Left ventricle myocardium inferior (tissue), 1 donor: ENCODE measurements around the gene KCNMA1. TPM values are rescaled to one million over a fixed set of nuclear protein-coding genes. Genes with fewer than 3 reads are reported as not detected.

Experiments
- DNase-seq: peaks from one replicate; pipeline ENCODE4 v3.0.0-alpha.2; 2020
- H3K27ac ChIP-seq: fragments of 200-600 bp; replicated peaks from 2 replicates; pipeline ENCODE4 v1.8.0; 2021
- H3K27me3 ChIP-seq: fragments of 200-600 bp; 2 replicates; pipeline ENCODE4 v1.8.0; 2021; ENCODE audit warnings: low read depth
- H3K36me3 ChIP-seq: fragments of 200-600 bp; 2 replicates; pipeline ENCODE4 v1.8.0; 2021
- H3K4me1 ChIP-seq: fragments of 200-600 bp; 2 replicates; pipeline ENCODE4 v1.8.0; 2021
- H3K4me3 ChIP-seq: fragments of 200-600 bp; 2 replicates; pipeline ENCODE4 v1.8.0; 2021; ENCODE audit warnings: mild to moderate bottlenecking, moderate library complexity
- H3K9me3 ChIP-seq: fragments of 200-600 bp; replicated peaks from 2 replicates; pipeline ENCODE4 v1.8.0; 2021
- intact Hi-C: fragments of 100-400 bp; cut with micrococcal nuclease; formaldehyde crosslinking; loops from one replicate; pipeline ENCODE4 v1.11.0; 2022
- total RNA-seq: library from RNA; stranded (reverse); fragmentation: NEBNext Ultra II Directional; extraction: Animal tissue kit (Norgen Biotek cat#: 25700); gene quantifications from one replicate; pipeline ENCODE4 v1.2.1, GENCODE V29; 2021
- TF ChIP-seq, protein P1 (sequence below): fragments of 200-600 bp; IDR thresholded peaks from 2 replicates; pipeline ENCODE4 v1.8.0; 2021; ENCODE audit warnings: antibody characterized with exemption, mild to moderate bottlenecking, borderline replicate concordance
- donor health status: DM: no; HTN: yes; CAD: no; lungs with severe emphysema.

Gene KCNMA1
- total RNA-seq, 1 donor from 2014 or later, result 1.8 TPM

DNA sequence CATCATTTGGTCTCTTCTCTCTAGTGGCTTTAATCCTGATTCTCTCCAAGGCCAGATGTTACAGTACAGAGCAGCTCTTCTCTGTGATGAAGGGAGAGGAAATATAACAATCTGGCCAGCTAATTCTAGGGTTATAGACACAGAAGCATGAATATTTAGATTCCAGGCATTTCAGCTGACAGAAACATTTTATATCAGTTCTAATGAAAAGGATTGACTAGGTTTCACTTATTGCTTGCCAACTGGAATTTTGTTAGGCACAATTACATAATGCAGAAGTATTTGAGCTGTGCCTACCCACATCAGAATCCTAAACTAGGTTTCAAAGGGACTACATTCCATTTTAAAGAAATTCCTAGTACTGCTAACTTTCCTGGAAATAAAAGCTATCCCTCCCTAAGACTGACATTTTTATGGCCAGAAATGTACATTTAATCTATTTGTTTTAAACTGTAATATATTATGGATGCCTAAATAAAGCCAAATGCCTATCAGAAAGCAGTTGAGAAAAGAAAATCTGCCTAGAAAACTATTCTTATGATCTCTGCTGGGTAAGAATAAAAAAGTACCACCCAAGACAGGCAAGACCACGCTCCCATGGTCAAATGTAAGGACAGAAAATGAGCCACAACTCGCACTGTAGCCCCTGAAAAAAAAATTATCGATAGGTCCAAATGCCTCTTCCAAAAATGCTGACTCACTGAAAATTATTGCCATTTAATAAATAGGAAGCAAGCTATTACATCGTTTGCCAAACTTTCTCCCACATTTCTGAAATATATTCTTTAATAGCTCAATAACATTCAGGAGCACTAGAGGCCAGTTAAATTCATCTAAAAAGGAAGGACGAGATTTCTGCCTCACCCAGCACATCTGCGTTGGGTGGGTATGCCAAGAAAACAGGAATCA lies 498.1 kb downstream of the KCNMA1 start:
- Histone ChIP-seq H3K4me3 (no peak overlapping the region), H3K36me3 (no peaks in the 10 kb centered on the region), H3K27me3 (peaks cover 11% of the 10 kb centered on the region), H3K9me3 (no peaks in the 10 kb centered on the region), H3K4me1 (no peaks in the 10 kb centered on the region), H3K27ac (no peak overlapping the region)
- TF ChIP-seq, protein P1, sequence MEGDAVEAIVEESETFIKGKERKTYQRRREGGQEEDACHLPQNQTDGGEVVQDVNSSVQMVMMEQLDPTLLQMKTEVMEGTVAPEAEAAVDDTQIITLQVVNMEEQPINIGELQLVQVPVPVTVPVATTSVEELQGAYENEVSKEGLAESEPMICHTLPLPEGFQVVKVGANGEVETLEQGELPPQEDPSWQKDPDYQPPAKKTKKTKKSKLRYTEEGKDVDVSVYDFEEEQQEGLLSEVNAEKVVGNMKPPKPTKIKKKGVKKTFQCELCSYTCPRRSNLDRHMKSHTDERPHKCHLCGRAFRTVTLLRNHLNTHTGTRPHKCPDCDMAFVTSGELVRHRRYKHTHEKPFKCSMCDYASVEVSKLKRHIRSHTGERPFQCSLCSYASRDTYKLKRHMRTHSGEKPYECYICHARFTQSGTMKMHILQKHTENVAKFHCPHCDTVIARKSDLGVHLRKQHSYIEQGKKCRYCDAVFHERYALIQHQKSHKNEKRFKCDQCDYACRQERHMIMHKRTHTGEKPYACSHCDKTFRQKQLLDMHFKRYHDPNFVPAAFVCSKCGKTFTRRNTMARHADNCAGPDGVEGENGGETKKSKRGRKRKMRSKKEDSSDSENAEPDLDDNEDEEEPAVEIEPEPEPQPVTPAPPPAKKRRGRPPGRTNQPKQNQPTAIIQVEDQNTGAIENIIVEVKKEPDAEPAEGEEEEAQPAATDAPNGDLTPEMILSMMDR, result no peak
- DNase-seq, result no peak
- intact Hi-C loops, result no loop called here

DNA sequence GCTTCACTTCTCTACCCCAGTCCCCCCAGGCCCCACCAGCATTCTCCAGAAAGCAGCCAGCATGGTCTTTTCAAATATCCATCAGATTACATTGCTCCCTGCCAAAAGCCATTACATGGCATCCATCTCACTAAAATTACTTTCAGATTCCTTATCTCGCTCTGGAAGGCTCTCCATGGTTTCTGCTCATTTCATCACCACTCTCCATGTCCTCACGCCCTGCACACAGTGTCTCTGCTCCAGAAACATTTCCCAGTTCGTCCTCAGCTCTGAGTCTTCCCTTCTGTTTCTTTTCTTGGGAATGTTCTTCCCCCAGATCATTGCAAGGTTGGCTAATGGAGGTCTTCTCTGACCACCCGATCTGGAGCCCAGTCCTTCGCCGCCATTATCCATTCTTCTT lies 499.1 kb downstream of the KCNMA1 start:
- TF ChIP-seq, protein P1, result no peak
- no peaks in the 10 kb centered on the region for H3K36me3 ChIP-seq
- no peak overlapping the region for H3K4me3 ChIP-seq
- H3K4me1 ChIP-seq, result no peaks in the 10 kb centered on the region
- no peaks in the 10 kb centered on the region for H3K9me3 ChIP-seq
- intact Hi-C loops, result no loop called here
- peaks cover 9% of the 10 kb centered on the region for H3K27me3 ChIP-seq
- H3K27ac ChIP-seq, result no peak overlapping the region
- no peak for DNase-seq

DNA sequence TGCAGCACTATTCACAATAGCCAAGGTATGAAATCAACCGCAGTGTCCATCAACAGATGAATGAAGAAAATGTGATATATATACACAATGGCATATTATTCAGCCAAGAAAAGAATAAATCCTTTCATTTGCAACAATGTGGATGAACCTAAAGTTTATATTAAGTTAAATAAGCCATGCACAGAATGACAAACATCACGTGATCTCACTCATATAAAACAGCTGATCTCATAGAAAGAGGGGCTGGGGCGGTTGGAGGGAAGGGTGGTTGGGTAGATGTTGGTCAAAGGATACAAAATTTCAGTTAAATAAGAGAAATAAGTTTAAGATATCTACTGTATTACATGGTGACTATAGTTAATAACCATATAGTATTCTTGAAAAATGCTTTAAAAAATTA lies 502.1 kb downstream of the KCNMA1 start:
- no peak overlapping the region for H3K27ac ChIP-seq
- no peaks in the 10 kb centered on the region for H3K9me3 ChIP-seq
- no peaks in the 10 kb centered on the region for H3K36me3 ChIP-seq
- intact Hi-C loops, result no loop called here
- H3K4me1 ChIP-seq, result no peaks in the 10 kb centered on the region
- H3K4me3 ChIP-seq, result no peak overlapping the region
- no peak for DNase-seq
- peaks cover 12% of the 10 kb centered on the region for H3K27me3 ChIP-seq
- TF ChIP-seq, protein P1, result no peak

DNA sequence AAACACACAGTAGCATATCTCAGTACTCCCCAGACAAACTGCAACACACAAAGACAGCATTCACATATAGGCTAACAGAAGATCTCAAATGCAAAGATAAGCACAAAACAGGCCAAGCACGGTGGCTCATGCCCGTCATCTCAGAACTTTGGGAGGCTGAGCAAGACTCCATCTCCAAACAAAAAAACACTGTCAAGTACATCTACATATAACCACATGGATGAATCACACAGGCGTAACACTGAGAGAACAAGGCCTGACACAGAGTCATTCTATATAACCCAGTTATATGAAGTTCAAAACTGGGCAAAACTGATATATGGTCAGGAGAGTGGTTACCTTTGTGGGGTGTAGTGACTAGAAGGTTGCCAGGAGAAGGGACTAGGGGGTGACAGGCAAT lies 506.4 kb downstream of the KCNMA1 start:
- H3K4me3 ChIP-seq, result no peak overlapping the region
- TF ChIP-seq, protein P1, result no peak
- no peak for DNase-seq
- no peaks in the 10 kb centered on the region for H3K36me3 ChIP-seq
- no peak overlapping the region for H3K27ac ChIP-seq
- no peaks in the 10 kb centered on the region for H3K9me3 ChIP-seq
- intact Hi-C loops, result no loop called here
- no peaks in the 10 kb centered on the region for H3K4me1 ChIP-seq
- peaks cover 44% of the 10 kb centered on the region for H3K27me3 ChIP-seq

DNA sequence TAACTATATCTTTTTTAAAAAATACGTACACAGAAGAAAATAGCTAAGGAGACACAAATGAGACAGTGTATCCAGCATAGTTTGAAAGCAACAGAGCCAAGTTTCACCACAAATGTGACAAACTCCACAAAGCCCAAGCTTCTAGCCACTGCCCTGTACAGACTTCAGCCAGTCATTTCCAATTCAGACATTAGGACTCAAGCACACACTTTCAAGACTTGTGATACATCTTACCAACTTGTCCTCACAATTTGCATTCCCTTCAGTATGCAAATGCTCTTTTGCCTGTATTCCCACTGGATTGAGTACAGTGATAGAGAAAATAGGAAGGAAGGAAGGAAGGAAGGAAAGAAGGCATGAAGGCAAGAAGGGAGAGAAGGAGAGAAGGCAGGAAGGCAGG lies 510.4 kb downstream of the KCNMA1 start:
- no peak overlapping the region for H3K27ac ChIP-seq
- no peaks in the 10 kb centered on the region for H3K4me1 ChIP-seq
- H3K9me3 ChIP-seq, result no peaks in the 10 kb centered on the region
- H3K4me3 ChIP-seq, result no peak overlapping the region
- no peaks in the 10 kb centered on the region for H3K36me3 ChIP-seq
- intact Hi-C loops, result no loop called here
- no peak for DNase-seq
- TF ChIP-seq, protein P1, result no peak
- H3K27me3 ChIP-seq, result peaks cover 71% of the 10 kb centered on the region
